Astrocyte of the spinal cord (primary cell): Measurements from ENCODE around the gene PPT2.

Experiments used
- DNase-seq: peaks from one replicate; pipeline ENCODE4 v3.0.0; 2011; ENCODE audit warnings: low read depth, low spot score
- H3K4me3 ChIP-seq: 2 replicates; pipeline ENCODE4 v1.5.1; 2011; ENCODE audit warnings: low read depth, mild to moderate bottlenecking, low read length, moderate library complexity
- in situ Hi-C: cut with HindIII; loops from 2 replicates; pipeline ENCODE4 v1.10.0; 2017; ENCODE audit warnings: low sequenced_read_pairs
- TF ChIP-seq, protein P1 (sequence below): IDR thresholded peaks from 2 replicates; pipeline ENCODE4 v1.5.1; 2012; ENCODE audit warnings: low read depth, mild to moderate bottlenecking, low read length, inconsistent platforms

PPT2 gene

DNA sequence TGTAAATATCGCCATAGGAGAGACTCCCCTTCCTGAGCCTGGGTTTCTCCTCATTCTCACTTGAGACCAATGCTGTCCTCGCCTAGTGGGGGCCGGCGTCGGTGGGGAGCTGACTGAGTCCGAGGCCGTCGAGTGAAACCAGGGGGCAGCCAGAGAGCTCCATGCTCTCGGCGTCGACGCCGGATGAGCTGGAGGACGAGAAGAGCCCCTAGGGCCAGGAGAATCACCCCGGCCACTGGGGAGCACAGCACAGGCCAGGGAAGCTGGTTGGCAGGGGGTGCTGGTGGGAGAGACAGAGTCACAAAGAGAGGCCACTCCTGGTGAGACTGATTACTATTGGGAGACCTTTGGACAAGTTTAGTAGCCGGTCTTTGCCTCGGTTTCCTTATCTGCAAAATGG is 44.9 kb downstream of the PPT2 start:
- in situ Hi-C loops, result no loop called here
- DNase-seq, result no peak
- TF ChIP-seq, protein P1, sequence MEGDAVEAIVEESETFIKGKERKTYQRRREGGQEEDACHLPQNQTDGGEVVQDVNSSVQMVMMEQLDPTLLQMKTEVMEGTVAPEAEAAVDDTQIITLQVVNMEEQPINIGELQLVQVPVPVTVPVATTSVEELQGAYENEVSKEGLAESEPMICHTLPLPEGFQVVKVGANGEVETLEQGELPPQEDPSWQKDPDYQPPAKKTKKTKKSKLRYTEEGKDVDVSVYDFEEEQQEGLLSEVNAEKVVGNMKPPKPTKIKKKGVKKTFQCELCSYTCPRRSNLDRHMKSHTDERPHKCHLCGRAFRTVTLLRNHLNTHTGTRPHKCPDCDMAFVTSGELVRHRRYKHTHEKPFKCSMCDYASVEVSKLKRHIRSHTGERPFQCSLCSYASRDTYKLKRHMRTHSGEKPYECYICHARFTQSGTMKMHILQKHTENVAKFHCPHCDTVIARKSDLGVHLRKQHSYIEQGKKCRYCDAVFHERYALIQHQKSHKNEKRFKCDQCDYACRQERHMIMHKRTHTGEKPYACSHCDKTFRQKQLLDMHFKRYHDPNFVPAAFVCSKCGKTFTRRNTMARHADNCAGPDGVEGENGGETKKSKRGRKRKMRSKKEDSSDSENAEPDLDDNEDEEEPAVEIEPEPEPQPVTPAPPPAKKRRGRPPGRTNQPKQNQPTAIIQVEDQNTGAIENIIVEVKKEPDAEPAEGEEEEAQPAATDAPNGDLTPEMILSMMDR, result no peak
- H3K4me3 ChIP-seq, result no peak overlapping the region

GRCh38 chr6:32200711-32201475 is 47.0 kb downstream of the PPT2 start:
- no peak overlapping the region for H3K4me3 ChIP-seq
- TF ChIP-seq, protein P1, result no peak
- in situ Hi-C loops, result no loop called here
- no peak for DNase-seq

DNA sequence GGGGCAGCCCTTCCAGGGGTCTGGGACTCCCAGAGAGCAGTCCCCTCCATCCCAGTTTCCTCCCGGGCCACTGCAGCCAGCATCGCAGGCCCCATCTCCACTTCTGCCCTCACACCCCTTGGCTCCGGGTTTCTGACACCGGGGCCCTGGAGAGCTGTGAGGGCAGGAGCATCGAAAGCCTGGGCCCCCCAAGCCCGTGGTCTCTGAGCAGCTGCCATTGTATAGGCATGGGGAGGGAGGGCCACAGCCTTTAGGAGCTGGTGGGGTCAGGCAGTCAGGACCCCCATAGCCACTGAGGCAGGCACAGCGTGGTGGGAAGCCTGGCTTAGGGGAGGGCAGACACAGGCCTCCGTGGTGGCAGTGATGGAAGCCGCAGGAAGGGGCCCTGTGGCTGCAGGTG is 48.2 kb downstream of the PPT2 start:
- no peak for DNase-seq
- no peak overlapping the region for H3K4me3 ChIP-seq
- in situ Hi-C loops, result no loop called here
- TF ChIP-seq, protein P1, result no peak

GRCh38 chr6:32203426-32204267 is 49.7 kb downstream of the PPT2 start:
- in situ Hi-C loops, result no loop called here

DNA sequence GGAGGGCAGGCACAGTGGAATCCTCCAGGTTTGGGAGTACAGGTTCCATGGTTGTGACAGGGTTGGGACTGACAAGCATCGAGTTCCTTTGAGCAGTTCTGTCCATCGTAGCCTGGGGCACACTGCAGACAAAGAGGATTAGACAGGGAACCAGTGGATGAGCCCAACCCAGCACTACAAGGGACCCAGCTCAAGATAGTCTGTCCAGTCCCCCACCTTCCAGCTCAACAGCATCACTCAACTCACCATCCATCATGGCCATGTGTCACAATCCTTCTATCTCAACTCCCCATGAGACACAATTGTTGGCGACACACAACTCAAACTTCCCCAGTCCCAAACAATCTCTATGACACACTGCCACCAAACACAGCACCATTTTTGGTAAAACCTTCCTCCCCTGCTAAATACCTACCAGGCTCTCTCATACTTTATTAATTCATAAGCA is 50.4 kb downstream of the PPT2 start:
- TF ChIP-seq, protein P1, result no peak
- DNase-seq, result no peak
- H3K4me3 ChIP-seq, result no peak overlapping the region
- in situ Hi-C loops, result no loop called here

More at GRCh38 chr6:32203426-32204267, 49.7 kb downstream of the PPT2 start:
- no peak for DNase-seq
- TF ChIP-seq, protein P1, result no peak
- no peak overlapping the region for H3K4me3 ChIP-seq

- in situ Hi-C loops, result no loop called here
- no peak overlapping the region for H3K4me3 ChIP-seq
- TF ChIP-seq, protein P1, result no peak
- no peak for DNase-seq
These were observed 55.1 kb downstream of the PPT2 start for GRCh38 chr6:32208996-32209395.
